H1 (cell line): Measurements from ENCODE around the gene CCDC197. TPM values are rescaled to one million over a fixed set of nuclear protein-coding genes. Genes with fewer than 3 reads are reported as not detected.

Experiments used
- ASH2L ChIP-seq: fragments of 200-600, 300-600 bp; sonication (generic); IDR thresholded peaks from one replicate; pipeline ENCODE4 v1.7.1; 2017; ENCODE audit warnings: low read length
- BACH1 ChIP-seq: IDR thresholded peaks from 2 replicates; pipeline ENCODE4 v1.6.1; 2012; ENCODE audit warnings: low read length, improper control_type of control experiment
- BCL11A ChIP-seq, 2 experiments: IDR thresholded peaks; one replicate each; pipeline ENCODE4 v1.6.1; 2011; ENCODE audit warnings: low read depth in 2 of 2, low read length in 2 of 2, mild to moderate bottlenecking in 2 of 2
- CBX5 ChIP-seq: fragments of 300-800, 300-1000 bp; sonication (generic); IDR thresholded peaks from 2 replicates; pipeline ENCODE4 v1.7.1; 2016; ENCODE audit warnings: antibody characterized with exemption, low read length, low read depth
- CHD2 ChIP-seq: IDR thresholded peaks from 2 replicates; pipeline ENCODE4 v1.6.1; 2012; ENCODE audit warnings: low read length, improper control_type of control experiment
- CREB1 ChIP-seq: IDR thresholded peaks from 2 replicates; pipeline ENCODE4 v1.6.1; 2012; ENCODE audit warnings: inconsistent platforms
- CTBP2 ChIP-seq: IDR thresholded peaks from 2 replicates; pipeline ENCODE4 v1.7.0; 2011; ENCODE audit warnings: borderline replicate concordance, mild to moderate bottlenecking, moderate library complexity, mixed read lengths, low read length; ENCODE audit not compliant: insufficient read depth, insufficient read length
- EZH2 ChIP-seq: fragments of 200-600 bp; sonication (generic); IDR thresholded peaks from 2 replicates; pipeline ENCODE4 v1.7.1; 2012; ENCODE audit warnings: low read depth, mild to moderate bottlenecking, moderate library complexity, low read length, inconsistent platforms; ENCODE audit not compliant: severe bottlenecking
- KDM5A ChIP-seq: fragments of 200-600 bp; IDR thresholded peaks from 2 replicates; pipeline ENCODE4 v1.7.1; 2012; ENCODE audit warnings: mild to moderate bottlenecking, low read length, inconsistent platforms, mixed read lengths
- NRF1 ChIP-seq: IDR thresholded peaks from 2 replicates; pipeline ENCODE4 v1.6.1; 2011; ENCODE audit warnings: mild to moderate bottlenecking, low read depth, low read length, improper control_type of control experiment
- RFX5 ChIP-seq: IDR thresholded peaks from 2 replicates; pipeline ENCODE4 v1.6.1; 2011; ENCODE audit warnings: low read depth, low read length, improper control_type of control experiment, borderline replicate concordance
- RXRA ChIP-seq: IDR thresholded peaks from 2 replicates; pipeline ENCODE4 v1.6.1; 2011; ENCODE audit warnings: low read depth, mild to moderate bottlenecking, low read length, moderate library complexity; ENCODE audit not compliant: insufficient read depth
- YY1 ChIP-seq: IDR thresholded peaks from 2 replicates; pipeline ENCODE4 v1.6.1; 2011; ENCODE audit warnings: low read depth, mild to moderate bottlenecking, low read length
- polyA plus RNA-seq, 7 experiments: library from polyadenylated mRNA; depleted of rRNA in 3 of 7; stranded (reverse) in 5 of 7; unstranded in 2 of 7; fragments of >200 nt in 5 of 7; fragments of 200-250 nt in 2 of 7; gene quantifications; 1 replicate in 5 of 7; 2 replicates in 1 of 7; 4 replicates in 1 of 7; pipeline versions ENCODE4 v1.2.1 to v1.2.3, GENCODE V29; 2011 to 2013; ENCODE audit warnings: missing spikeins in 2 of 7, mixed read lengths in 2 of 7
- total RNA-seq: library from RNA; stranded (reverse); fragmentation: NEBNext Ultra II Directional; extraction: Animal tissue kit (Norgen Biotek cat#: 25700); gene quantifications from 2 replicates; pipeline ENCODE4 v1.2.1, GENCODE V29; 2021
- TF ChIP-seq, protein P1 (sequence below): IDR thresholded peaks from 2 replicates; pipeline ENCODE4 v1.6.1; 2012; ENCODE audit warnings: inconsistent platforms
- TF ChIP-seq, protein P2 (sequence below): IDR thresholded peaks from 2 replicates; pipeline ENCODE4 v1.6.1; 2011; ENCODE audit warnings: low read depth, mild to moderate bottlenecking, low read length; ENCODE audit not compliant: insufficient read depth

CCDC197 gene
- total and polyA plus RNA-seq, 2 of the 8 experiments (the other 6 are each of a cell fraction or from before 2014, with no cell fraction given): not detected

DNA sequence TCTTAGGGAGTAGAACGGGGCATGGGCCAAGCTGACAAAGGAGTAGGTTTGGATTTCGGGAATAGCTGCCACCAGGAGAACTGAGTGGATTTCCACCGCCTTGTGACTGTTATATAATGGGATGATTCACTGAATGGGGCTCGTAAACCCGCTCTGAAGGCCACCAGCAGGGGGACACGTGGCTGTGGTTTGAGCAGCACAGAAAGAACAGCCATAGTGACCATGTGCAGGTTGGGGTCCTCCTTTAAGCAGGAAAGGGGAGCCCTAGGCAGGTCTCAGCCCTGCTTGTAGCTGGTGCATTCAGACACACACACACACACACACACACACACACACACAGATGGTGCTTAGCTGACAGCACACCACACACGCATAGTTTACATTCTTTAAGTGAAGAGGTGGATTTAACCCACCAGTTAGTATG lies 12.1 kb upstream of the CCDC197 start (continued):
- TF ChIP-seq BCL11A (IDR thresholded peaks at IDR 0.05; ENCODE audit: low read depth in 2 of 2, low read length in 2 of 2) (no peak), RXRA (no peak), KDM5A (no peak), YY1 (0 out of 2 replicates have a peak, but pooled peaks have one; percentile 52), CHD2 (no peak), CREB1 (no peak), BACH1 (no peak), EZH2 (no peak), ASH2L (no peak), CTBP2 (no peak), RFX5 (no peak), NRF1 (no peak), CBX5 (no peak)
- TF ChIP-seq, protein P1, sequence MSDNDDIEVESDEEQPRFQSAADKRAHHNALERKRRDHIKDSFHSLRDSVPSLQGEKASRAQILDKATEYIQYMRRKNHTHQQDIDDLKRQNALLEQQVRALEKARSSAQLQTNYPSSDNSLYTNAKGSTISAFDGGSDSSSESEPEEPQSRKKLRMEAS: peak; percentile 91
- TF ChIP-seq, protein P2, sequence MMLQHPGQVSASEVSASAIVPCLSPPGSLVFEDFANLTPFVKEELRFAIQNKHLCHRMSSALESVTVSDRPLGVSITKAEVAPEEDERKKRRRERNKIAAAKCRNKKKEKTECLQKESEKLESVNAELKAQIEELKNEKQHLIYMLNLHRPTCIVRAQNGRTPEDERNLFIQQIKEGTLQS: no peak
